Measurements from ENCODE around the gene SKP1.

SKP1 gene

GRCh38 chr5:134116789-134117761, 59.7 kb downstream of the SKP1 start:
- no peak overlapping the region for H3K27ac ChIP-seq
- TF ChIP-seq ZFX (IDR thresholded peaks at IDR 0.05; ENCODE audit: borderline replicate concordance) (no peak), CTCF (IDR thresholded peaks at IDR 0.05) (no peak)

GRCh38 chr5:134116286-134116685, 60.5 kb downstream of the SKP1 start:
- no peak for TF ChIP-seq CTCF (IDR thresholded peaks at IDR 0.05)
- no peak overlapping the region for H3K27ac ChIP-seq

- no peak overlapping the region for H3K27ac ChIP-seq
- no peak for TF ChIP-seq CTCF (IDR thresholded peaks at IDR 0.05)
- TF ChIP-seq ZFX (IDR thresholded peaks at IDR 0.05; ENCODE audit: borderline replicate concordance) = no peak
Measured at GRCh38 chr5:134115806-134116175, 61.0 kb downstream of the SKP1 start.

- TF ChIP-seq ZFX (IDR thresholded peaks at IDR 0.05; ENCODE audit: borderline replicate concordance) (no peak), CTCF (IDR thresholded peaks at IDR 0.05) (no peak)
- no peak overlapping the region for H3K27ac ChIP-seq
Measured at GRCh38 chr5:134114886-134115805, 61.6 kb downstream of the SKP1 start.

- TF ChIP-seq ZFX (IDR thresholded peaks at IDR 0.05; ENCODE audit: borderline replicate concordance) (no peak), CTCF (IDR thresholded peaks at IDR 0.05) (no peak)
- H3K27ac ChIP-seq = no peak within 1 kb of the TSS
Measured at GRCh38 chr5:134113902-134114875, 62.6 kb downstream of the SKP1 start, which contains the start of gene TCF7. TSS of gene TCF7 (plus strand) at chr5:134114681. CDS start at chr5:134114907, 226 bp downstream.

GRCh38 chr5:134113363-134113889, 63.3 kb downstream of the SKP1 start:
- H3K27ac ChIP-seq = no peak overlapping the region
- no peak for TF ChIP-seq ZFX (IDR thresholded peaks at IDR 0.05; ENCODE audit: borderline replicate concordance)
- no peak for TF ChIP-seq CTCF (IDR thresholded peaks at IDR 0.05)
